IPS DF 6.9 (cell line): ENCODE results near the gene TRIP10.
"Not testable (repeated sequence)": the region's sequence is repeated elsewhere in the genome, so short reads cannot be mapped to it uniquely, and the experiment has no call there.

Source experiments
- DNase-seq: peaks from one replicate; pipeline ENCODE4 v3.0.0-alpha.2; 2013; ENCODE audit warnings: low read depth, low spot score
- H3K27ac ChIP-seq: one replicate; pipeline ENCODE4 v1.5.1; 2013; ENCODE audit warnings: low read length, control low read depth
- H3K27me3 ChIP-seq: 2 replicates; pipeline ENCODE4 v1.6.1; 2013; ENCODE audit warnings: mild to moderate bottlenecking, low read length; ENCODE audit not compliant: control insufficient read depth, insufficient read depth
- H3K36me3 ChIP-seq: 2 replicates; pipeline ENCODE4 v1.6.1; 2013; ENCODE audit warnings: low read length; ENCODE audit not compliant: control insufficient read depth, insufficient read depth
- H3K4me1 ChIP-seq: 2 replicates; pipeline ENCODE4 v1.6.1; 2013; ENCODE audit warnings: low read length; ENCODE audit not compliant: control insufficient read depth, insufficient read depth
- H3K4me3 ChIP-seq: 2 replicates; pipeline ENCODE4 v1.5.1; 2013; ENCODE audit warnings: mild to moderate bottlenecking, low read length
- H3K9me3 ChIP-seq: 2 replicates; pipeline ENCODE4 v1.6.1; 2013; ENCODE audit warnings: low read length, inconsistent platforms; ENCODE audit not compliant: control insufficient read depth, insufficient read depth
- WGBS: extraction: QIAGEN DNeasy Blood & Tissue Kit; methylation state at CpG from one replicate; pipeline ENCODE4 v1.1.7; 2013; ENCODE audit warnings: mixed read lengths, missing lambda C conversion rate; ENCODE audit not compliant: insufficient read length, insufficient coverage; 5-methylcytosine and 5-hydroxymethylcytosine counted together

Gene TRIP10

GRCh38 chr19:6740589-6741343 lies 1.3 kb downstream of the TRIP10 start:
- H3K27me3 ChIP-seq: no peaks in the 10 kb centered on the region
- H3K4me1 ChIP-seq: peaks cover 6% of the 10 kb centered on the region
- H3K36me3 ChIP-seq: peaks cover 6% of the 10 kb centered on the region; the same call in 1 of the 2 replicates
- H3K4me3 ChIP-seq: peak overlapping the region; percentile 80; the same call in 1 of the 2 replicates
- DNase-seq: no peak
- H3K9me3 ChIP-seq: no peaks in the 10 kb centered on the region
- WGBS: no CpG with 5 or more reads among the region's 46 CpGs
- no peak overlapping the region for H3K27ac ChIP-seq

GRCh38 chr19:6743066-6743465 lies 3.6 kb downstream of the TRIP10 start:
- H3K36me3 ChIP-seq: peaks cover 17% of the 10 kb centered on the region
- no CpG with 5 or more reads among the region's 7 CpGs for WGBS
- H3K4me3 ChIP-seq: no peak overlapping the region
- H3K4me1 ChIP-seq: peaks cover 6% of the 10 kb centered on the region
- no peaks in the 10 kb centered on the region for H3K9me3 ChIP-seq
- no peak for DNase-seq
- H3K27ac ChIP-seq: no peak overlapping the region
- H3K27me3 ChIP-seq: no peaks in the 10 kb centered on the region

GRCh38 chr19:6743714-6744380 lies 4.4 kb downstream of the TRIP10 start:
- no peaks in the 10 kb centered on the region for H3K9me3 ChIP-seq
- no peaks in the 10 kb centered on the region for H3K27me3 ChIP-seq
- no peak overlapping the region for H3K27ac ChIP-seq
- peaks cover 1% of the 10 kb centered on the region for H3K4me1 ChIP-seq
- no peak overlapping the region for H3K4me3 ChIP-seq
- DNase-seq: no peak
- WGBS: no CpG with 5 or more reads among the region's 15 CpGs
- H3K36me3 ChIP-seq: peaks cover 19% of the 10 kb centered on the region

- Histone ChIP-seq H3K27me3 (no peaks in the 10 kb centered on the region), H3K27ac (no peak overlapping the region), H3K4me3 (no peak overlapping the region), H3K9me3 (no peaks in the 10 kb centered on the region), H3K36me3 (peaks cover 26% of the 10 kb centered on the region), H3K4me1 (no peaks in the 10 kb centered on the region; the same call in none of the 2 replicates)
- no peak for DNase-seq
- WGBS: no CpG with 5 or more reads among the region's 41 CpGs
Observed at GRCh38 chr19:6744381-6745301, 5.2 kb downstream of the TRIP10 start.

- DNase-seq: no peak
- WGBS: no CpG with 5 or more reads among the region's 24 CpGs
- Histone ChIP-seq H3K27me3 (no peaks in the 10 kb centered on the region), H3K9me3 (no peaks in the 10 kb centered on the region), H3K4me3 (no peak overlapping the region), H3K36me3 (peaks cover 34% of the 10 kb centered on the region), H3K4me1 (no peaks in the 10 kb centered on the region; the same call in none of the 2 replicates), H3K27ac (no peak overlapping the region)
Observed at GRCh38 chr19:6745965-6746364, 6.5 kb downstream of the TRIP10 start.

GRCh38 chr19:6748543-6748942 lies 9.1 kb downstream of the TRIP10 start:
- H3K4me3 ChIP-seq, H3K27ac ChIP-seq, H3K9me3 ChIP-seq, H3K27me3 ChIP-seq, DNase-seq, H3K4me1 ChIP-seq: not testable (repeated sequence)
- WGBS: no CpG with 5 or more reads among the region's 10 CpGs
- peaks cover 36% of the 10 kb centered on the region for H3K36me3 ChIP-seq

GRCh38 chr19:6750062-6750461 lies 10.6 kb downstream of the TRIP10 start:
- Histone ChIP-seq H3K27ac (no peak overlapping the region), H3K4me1 (0 out of 2 replicates have a peak, but pooled peaks cover 2% of the 10 kb centered on the region), H3K4me3 (no peak overlapping the region), H3K36me3 (peaks cover 36% of the 10 kb centered on the region), H3K27me3 (no peaks in the 10 kb centered on the region), H3K9me3 (no peaks in the 10 kb centered on the region)
- WGBS: no CpG with 5 or more reads among the region's 20 CpGs
- no peak for DNase-seq

- WGBS: no CpG with 5 or more reads among the region's 16 CpGs
- no peaks in the 10 kb centered on the region for H3K27me3 ChIP-seq
- peaks cover 33% of the 10 kb centered on the region for H3K36me3 ChIP-seq
- 0 out of 2 replicates have a peak, but pooled peaks cover 2% of the 10 kb centered on the region for H3K4me1 ChIP-seq
- no peaks in the 10 kb centered on the region for H3K9me3 ChIP-seq
- H3K27ac ChIP-seq: no peak overlapping the region
- H3K4me3 ChIP-seq: no peak overlapping the region
- DNase-seq: no peak
Observed at GRCh38 chr19:6751189-6751588, 11.7 kb downstream of the TRIP10 start.

- H3K36me3 ChIP-seq: peaks cover 25% of the 10 kb centered on the region
Observed at GRCh38 chr19:6752256-6753177, 13.0 kb downstream of the TRIP10 start.

More at GRCh38 chr19:6752256-6753177, 13.0 kb downstream of the TRIP10 start:
- Histone ChIP-seq H3K27me3 (no peaks in the 10 kb centered on the region), H3K27ac (no peak overlapping the region), H3K4me3 (peak overlapping the region; percentile 25; the same call in 1 of the 2 replicates), H3K4me1 (0 out of 2 replicates have a peak, but pooled peaks cover 2% of the 10 kb centered on the region), H3K9me3 (no peaks in the 10 kb centered on the region)
- WGBS: no CpG with 5 or more reads among the region's 50 CpGs
- DNase-seq: no peak
